Forelimb muscle (tissue), 1 donor: ENCODE results near the gene KLHL24. TPM values are rescaled to one million over a fixed set of nuclear protein-coding genes. Genes with fewer than 3 reads are reported as not detected.
"Not testable (repeated sequence)": the region's sequence is repeated elsewhere in the genome, so short reads cannot be mapped to it uniquely, and the experiment has no call there.

Experiments used
- DNase-seq: peaks from one replicate; pipeline ENCODE4 v3.0.0-alpha.2; 2013; ENCODE audit warnings: low read depth
- polyA plus RNA-seq: library from polyadenylated mRNA; unstranded; fragments of 120-200 nt; gene quantifications from one replicate; pipeline ENCODE4 v1.2.1, GENCODE V29; 2013; ENCODE audit not compliant: insufficient read length

Gene KLHL24
- polyA plus RNA-seq, 1 donor = 34.9 TPM

GRCh38 chr3:183697123-183697609 lies 61.7 kb downstream of the KLHL24 start:
- no peak for DNase-seq

GRCh38 chr3:183697610-183698317 lies 62.3 kb downstream of the KLHL24 start, which contains the start of gene YEATS2:
Gene YEATS2 (plus strand): TSS chr3:183697797. CDS start chr3:183715163, 17,366 bp downstream.
- DNase-seq = peak; percentile 68

- no peak for DNase-seq
Measured at GRCh38 chr3:183698318-183698751, 62.9 kb downstream of the KLHL24 start.

GRCh38 chr3:183698756-183699155 lies 63.3 kb downstream of the KLHL24 start:
- DNase-seq = no peak

GRCh38 chr3:183699238-183699947 lies 64.0 kb downstream of the KLHL24 start:
- no peak for DNase-seq

GRCh38 chr3:183701744-183702143 lies 66.3 kb downstream of the KLHL24 start:
- DNase-seq = no peak

GRCh38 chr3:183703892-183704291 lies 68.5 kb downstream of the KLHL24 start:
- not testable (repeated sequence) for DNase-seq

GRCh38 chr3:183710231-183710630 lies 74.8 kb downstream of the KLHL24 start:
- DNase-seq = no peak

GRCh38 chr3:183711516-183711915 lies 76.1 kb downstream of the KLHL24 start:
- DNase-seq = no peak

- no peak for DNase-seq
Measured at GRCh38 chr3:183714622-183715021, 79.2 kb downstream of the KLHL24 start.

GRCh38 chr3:183718012-183718411 lies 82.6 kb downstream of the KLHL24 start:
- DNase-seq = no peak

GRCh38 chr3:183725387-183725786 lies 90.0 kb downstream of the KLHL24 start:
- DNase-seq = no peak

GRCh38 chr3:183728204-183728603 lies 92.8 kb downstream of the KLHL24 start:
- no peak for DNase-seq

- DNase-seq = no peak
Measured at GRCh38 chr3:183730361-183730760, 94.9 kb downstream of the KLHL24 start.

- DNase-seq = no peak
Measured at GRCh38 chr3:183731611-183732010, 96.2 kb downstream of the KLHL24 start.

GRCh38 chr3:183733553-183733952 lies 98.1 kb downstream of the KLHL24 start:
- DNase-seq = no peak

Other genes with a start within 250 kb of the KLHL24 start
- 0.25 TPM for gene MCF2L2, start 207.0 kb upstream of the KLHL24 start, polyA plus RNA-seq
- gene KLHL6, start 79.9 kb upstream of the KLHL24 start, polyA plus RNA-seq = 1.5 TPM
- gene YEATS2, start 62.2 kb downstream of the KLHL24 start, polyA plus RNA-seq = 30.2 TPM
- 41.3 TPM for gene MAP6D1, start 190.0 kb downstream of the KLHL24 start, polyA plus RNA-seq
- 32.7 TPM for gene PARL, start 249.3 kb downstream of the KLHL24 start, polyA plus RNA-seq